KMS-11 (cell line): ENCODE results near the gene D2HGDH.

Experiments
- H2AFZ ChIP-seq: fragments of 200-600 bp; sonication (generic); 2 replicates; pipeline ENCODE4 v1.6.1; 2016; ENCODE audit warnings: antibody characterized with exemption, mixed run types, low read depth
- H3K27ac ChIP-seq: fragments of 200-600 bp; sonication (generic); 2 replicates; pipeline ENCODE4 v1.6.1; 2016; ENCODE audit warnings: mild to moderate bottlenecking, mixed run types
- H3K27me3 ChIP-seq: fragments of 200-600 bp; sonication (generic); 2 replicates; pipeline ENCODE4 v1.6.1; 2017; ENCODE audit warnings: mild to moderate bottlenecking, low read depth, mixed run types, moderate library complexity; ENCODE audit not compliant: insufficient read depth
- H3K36me3 ChIP-seq: fragments of 200-600 bp; sonication (generic); 2 replicates; pipeline ENCODE4 v1.6.1; 2017; ENCODE audit warnings: mild to moderate bottlenecking, mixed run types; ENCODE audit not compliant: insufficient read depth
- H3K4me1 ChIP-seq: fragments of 200-600 bp; sonication (generic); 2 replicates; pipeline ENCODE4 v1.6.1; 2016; ENCODE audit warnings: mild to moderate bottlenecking, low read depth, mixed run types; ENCODE audit not compliant: poor library complexity, severe bottlenecking
- H3K4me2 ChIP-seq: fragments of 200-600 bp; sonication (generic); 2 replicates; pipeline ENCODE4 v1.7.0; 2016; ENCODE audit warnings: mild to moderate bottlenecking, mixed run types
- H3K4me3 ChIP-seq: fragments of 200-600 bp; sonication (generic); IDR thresholded peaks from 2 replicates; pipeline ENCODE4 v1.6.1; 2017; ENCODE audit warnings: low read depth, low read length, mixed read lengths; ENCODE audit not compliant: insufficient read depth
- H3K79me2 ChIP-seq: fragments of 200-600 bp; sonication (generic); 2 replicates; pipeline ENCODE4 v1.6.1; 2016; ENCODE audit warnings: low read depth, mixed run types; ENCODE audit not compliant: insufficient read depth
- H3K9ac ChIP-seq: fragments of 200-600 bp; sonication (generic); 2 replicates; pipeline ENCODE4 v1.6.1; 2016; ENCODE audit warnings: mild to moderate bottlenecking, mixed run types
- H4K20me1 ChIP-seq: fragments of 200-600 bp; sonication (generic); 2 replicates; pipeline ENCODE4 v1.6.1; 2016; ENCODE audit warnings: mild to moderate bottlenecking, mixed run types; ENCODE audit not compliant: insufficient read depth
- TF ChIP-seq, protein P1 (sequence below): fragments of 200-600 bp; sonication (generic); conservative IDR thresholded peaks from 2 replicates; pipeline ENCODE4 v1.6.1; 2017; ENCODE audit warnings: low read depth, mild to moderate bottlenecking, antibody characterized with exemption, low read length, moderate library complexity, mixed read lengths

Gene D2HGDH

DNA sequence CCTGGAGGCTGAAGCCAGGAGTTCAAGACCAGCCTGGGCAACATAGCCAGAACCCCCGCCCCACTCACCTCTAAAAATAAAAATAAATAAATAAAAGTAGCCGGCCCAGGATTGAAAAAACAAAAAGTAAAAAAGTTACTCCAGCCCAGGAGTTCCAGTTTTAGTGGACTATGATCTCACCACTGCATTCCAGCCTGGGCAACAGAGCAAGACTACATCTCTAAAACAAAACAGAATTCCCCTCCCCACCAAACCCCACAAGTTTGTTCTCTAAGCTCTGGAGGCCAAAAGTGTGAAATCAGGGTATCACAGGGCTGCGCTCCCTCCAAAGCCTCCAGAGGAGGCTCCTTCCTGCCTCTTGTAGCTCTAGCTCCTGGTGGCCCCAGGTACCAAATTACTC lies 1.7 kb downstream of the D2HGDH start:
- H3K4me2 ChIP-seq = no peak overlapping the region
- H3K4me1 ChIP-seq = peaks cover 4% of the 10 kb centered on the region
- no peaks in the 10 kb centered on the region for H3K79me2 ChIP-seq
- no peak overlapping the region for H3K9ac ChIP-seq
- H2AFZ ChIP-seq = no peak overlapping the region
- H3K4me3 ChIP-seq = no peak overlapping the region
- H3K27ac ChIP-seq = no peak overlapping the region
- no peaks in the 10 kb centered on the region for H4K20me1 ChIP-seq
- TF ChIP-seq, protein P1, sequence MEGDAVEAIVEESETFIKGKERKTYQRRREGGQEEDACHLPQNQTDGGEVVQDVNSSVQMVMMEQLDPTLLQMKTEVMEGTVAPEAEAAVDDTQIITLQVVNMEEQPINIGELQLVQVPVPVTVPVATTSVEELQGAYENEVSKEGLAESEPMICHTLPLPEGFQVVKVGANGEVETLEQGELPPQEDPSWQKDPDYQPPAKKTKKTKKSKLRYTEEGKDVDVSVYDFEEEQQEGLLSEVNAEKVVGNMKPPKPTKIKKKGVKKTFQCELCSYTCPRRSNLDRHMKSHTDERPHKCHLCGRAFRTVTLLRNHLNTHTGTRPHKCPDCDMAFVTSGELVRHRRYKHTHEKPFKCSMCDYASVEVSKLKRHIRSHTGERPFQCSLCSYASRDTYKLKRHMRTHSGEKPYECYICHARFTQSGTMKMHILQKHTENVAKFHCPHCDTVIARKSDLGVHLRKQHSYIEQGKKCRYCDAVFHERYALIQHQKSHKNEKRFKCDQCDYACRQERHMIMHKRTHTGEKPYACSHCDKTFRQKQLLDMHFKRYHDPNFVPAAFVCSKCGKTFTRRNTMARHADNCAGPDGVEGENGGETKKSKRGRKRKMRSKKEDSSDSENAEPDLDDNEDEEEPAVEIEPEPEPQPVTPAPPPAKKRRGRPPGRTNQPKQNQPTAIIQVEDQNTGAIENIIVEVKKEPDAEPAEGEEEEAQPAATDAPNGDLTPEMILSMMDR = no peak
- H3K36me3 ChIP-seq = no peaks in the 10 kb centered on the region
- no peaks in the 10 kb centered on the region for H3K27me3 ChIP-seq

DNA sequence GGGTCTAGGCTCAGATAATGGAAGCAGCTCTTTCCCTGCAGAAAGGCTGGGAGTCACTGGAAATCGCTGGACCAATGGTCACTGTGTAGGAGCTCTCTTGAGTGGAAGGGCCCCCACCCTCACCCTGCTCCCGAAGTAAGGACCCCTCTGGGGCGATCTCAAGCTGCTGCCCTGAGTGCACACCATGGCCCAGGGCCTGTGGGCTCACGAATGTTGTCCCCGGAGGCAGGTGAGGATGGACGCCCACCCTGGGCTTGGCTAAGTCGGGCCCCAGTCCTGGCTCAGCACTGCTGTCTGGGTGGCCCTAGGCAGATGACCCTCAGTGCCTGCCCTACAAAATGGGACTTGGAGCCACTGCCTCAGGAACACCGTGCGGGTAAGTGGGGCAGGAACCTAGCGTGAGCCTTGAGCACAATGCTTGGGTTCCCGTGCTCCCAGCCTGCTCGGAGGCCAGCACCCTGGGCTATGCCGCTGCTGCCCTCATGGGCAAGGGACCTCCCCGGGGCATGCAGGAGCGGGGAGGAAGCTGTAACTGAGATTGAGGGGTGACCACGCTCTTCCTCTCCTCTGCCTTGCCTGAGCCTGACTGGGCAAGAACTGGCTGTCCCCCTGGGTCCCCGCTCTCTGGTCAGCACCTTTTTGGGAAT lies 3.7 kb downstream of the D2HGDH start:
- Histone ChIP-seq H3K4me3 (no peak overlapping the region), H3K9ac (no peak overlapping the region), H3K27me3 (no peaks in the 10 kb centered on the region), H2AFZ (no peak overlapping the region), H3K4me2 (no peak overlapping the region), H3K36me3 (no peaks in the 10 kb centered on the region), H4K20me1 (no peaks in the 10 kb centered on the region), H3K79me2 (no peaks in the 10 kb centered on the region), H3K4me1 (peaks cover 4% of the 10 kb centered on the region), H3K27ac (no peak overlapping the region)
- TF ChIP-seq, protein P1 = no peak

DNA sequence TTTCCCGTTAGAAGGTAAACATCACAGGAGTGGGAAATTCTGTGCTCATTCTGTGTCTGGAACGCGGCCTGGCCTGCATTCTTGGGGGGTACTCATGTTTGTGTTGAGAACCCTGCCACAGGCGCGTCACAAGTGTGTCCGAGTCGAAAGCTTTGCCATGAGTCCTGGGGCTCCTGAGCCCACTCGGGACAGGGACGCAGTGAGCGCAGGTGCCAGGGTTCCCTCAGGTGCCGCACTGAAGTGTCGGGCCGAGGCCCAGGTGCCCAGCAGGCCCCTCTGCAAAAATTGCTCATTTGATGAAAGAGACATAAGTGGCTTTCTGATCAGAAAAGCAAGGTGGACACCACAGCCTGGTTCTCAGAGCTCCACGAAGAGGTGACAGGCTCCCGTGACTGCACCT lies 4.7 kb downstream of the D2HGDH start:
- no peak overlapping the region for H3K4me3 ChIP-seq
- H3K36me3 ChIP-seq = no peaks in the 10 kb centered on the region
- H4K20me1 ChIP-seq = no peaks in the 10 kb centered on the region
- no peaks in the 10 kb centered on the region for H3K79me2 ChIP-seq
- TF ChIP-seq, protein P1 = no peak
- no peaks in the 10 kb centered on the region for H3K4me1 ChIP-seq
- H3K27me3 ChIP-seq = no peaks in the 10 kb centered on the region
- no peak overlapping the region for H3K4me2 ChIP-seq
- no peak overlapping the region for H3K9ac ChIP-seq
- no peak overlapping the region for H3K27ac ChIP-seq
- no peak overlapping the region for H2AFZ ChIP-seq

DNA sequence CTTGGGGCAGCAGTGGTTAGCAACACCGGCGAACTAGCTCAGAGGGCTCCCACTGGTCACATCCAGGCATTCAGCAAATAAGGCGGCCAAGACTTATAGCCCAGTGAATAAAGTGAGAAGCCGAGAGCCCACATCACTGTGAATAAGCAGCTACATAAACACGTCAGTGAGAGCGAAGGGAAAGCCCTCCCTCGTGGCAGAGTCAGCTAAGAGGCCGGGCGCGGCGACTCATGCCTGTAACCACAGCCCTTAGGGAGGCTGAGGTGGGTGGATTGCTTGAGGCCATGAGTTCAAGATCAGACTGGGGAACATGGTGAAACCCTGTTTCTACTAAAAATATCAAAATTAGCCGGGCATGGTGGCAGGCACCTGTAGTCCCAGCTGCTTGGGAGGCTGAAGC lies 5.2 kb downstream of the D2HGDH start:
- no peaks in the 10 kb centered on the region for H3K79me2 ChIP-seq
- H3K9ac ChIP-seq = no peak overlapping the region
- no peak overlapping the region for H3K4me2 ChIP-seq
- TF ChIP-seq, protein P1 = no peak
- H3K4me1 ChIP-seq = no peaks in the 10 kb centered on the region
- H3K27me3 ChIP-seq = no peaks in the 10 kb centered on the region
- no peak overlapping the region for H2AFZ ChIP-seq
- no peak overlapping the region for H3K4me3 ChIP-seq
- no peaks in the 10 kb centered on the region for H3K36me3 ChIP-seq
- H3K27ac ChIP-seq = no peak overlapping the region
- no peaks in the 10 kb centered on the region for H4K20me1 ChIP-seq
